Left hindlimb (tissue), 1 donor: ENCODE measurements around the gene OAT.
A peak's percentile ranks its signal among the peaks of the same experiment; 100 is the strongest.
"Not testable (repeated sequence)": the region's sequence is repeated elsewhere in the genome, so short reads cannot be mapped to it uniquely, and the experiment has no call there.

Experiments used
- DNase-seq: peaks from one replicate; pipeline ENCODE4 v3.0.0-alpha.2; 2018

Gene OAT

DNA sequence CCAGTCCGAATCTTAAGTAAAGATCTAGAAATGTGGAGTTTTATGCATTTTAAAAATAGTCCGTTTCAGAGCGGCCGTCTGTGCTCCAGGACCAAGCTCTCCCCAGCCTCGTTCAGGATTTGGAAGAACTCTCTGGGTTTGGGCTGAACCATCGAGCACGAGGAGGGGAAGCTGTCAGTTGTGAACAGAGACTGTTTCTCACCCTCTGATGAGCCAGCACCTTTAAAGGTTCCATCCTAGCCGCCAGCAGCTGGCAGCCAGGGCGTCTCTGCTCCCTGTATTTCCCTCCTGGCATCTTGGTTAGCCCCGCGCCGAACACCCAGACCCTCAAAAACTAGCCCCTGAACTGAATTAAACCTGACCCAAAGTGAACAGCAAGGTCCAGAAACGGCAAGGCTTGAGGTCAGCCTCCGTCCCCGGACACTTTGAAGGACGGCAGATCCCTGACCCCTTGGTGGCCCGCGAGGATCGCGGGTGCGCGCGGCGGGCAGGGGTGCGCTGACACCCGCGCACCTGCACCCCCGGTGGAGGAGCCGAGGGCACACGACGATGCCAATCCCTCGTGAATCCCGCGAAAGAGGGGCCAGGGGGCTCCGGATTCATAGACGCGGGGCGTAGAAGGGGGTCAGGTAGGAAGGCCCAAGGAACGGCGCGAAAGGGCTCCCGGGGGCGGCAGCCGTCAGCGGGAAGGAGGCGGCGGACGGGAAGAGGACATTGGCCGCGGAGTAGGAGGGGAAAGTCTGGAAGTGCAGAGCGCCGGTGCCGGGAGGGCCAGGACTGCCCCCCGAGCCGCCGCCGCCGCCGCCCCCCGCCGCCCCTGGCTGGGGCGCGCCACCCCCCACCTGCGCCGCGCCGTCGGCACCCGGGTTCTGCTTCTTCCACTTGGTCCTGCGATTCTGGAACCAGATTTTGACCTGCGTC lies 28.4 kb upstream of the OAT start:
- DNase-seq: no peak

- DNase-seq: not testable (repeated sequence)
Observed at GRCh38 chr10:124441694-124442093, 23.0 kb upstream of the OAT start.

GRCh38 chr10:124436191-124436638 lies 17.5 kb upstream of the OAT start:
- DNase-seq: no peak

DNA sequence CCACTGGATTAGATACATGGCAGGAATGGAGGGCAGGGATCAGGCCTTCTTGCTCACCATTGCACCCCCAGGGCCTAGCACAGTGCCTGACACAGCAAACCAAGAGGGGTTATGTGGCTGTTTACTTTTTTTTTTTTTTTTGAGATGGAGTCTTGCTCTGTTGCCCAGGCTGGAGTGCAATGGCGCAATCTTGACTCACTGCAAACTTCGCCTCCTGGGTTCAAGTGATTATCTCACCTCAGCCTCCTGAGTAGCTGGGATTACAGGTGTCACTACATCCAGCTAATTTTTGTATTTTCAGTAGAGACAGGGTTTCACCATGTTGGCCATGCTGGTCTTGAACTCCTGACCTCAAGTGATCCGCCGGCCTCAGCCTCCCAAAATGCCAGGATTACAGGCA lies 17.0 kb upstream of the OAT start:
- not testable (repeated sequence) for DNase-seq

GRCh38 chr10:124433461-124433860 lies 14.7 kb upstream of the OAT start:
- no peak for DNase-seq

DNA sequence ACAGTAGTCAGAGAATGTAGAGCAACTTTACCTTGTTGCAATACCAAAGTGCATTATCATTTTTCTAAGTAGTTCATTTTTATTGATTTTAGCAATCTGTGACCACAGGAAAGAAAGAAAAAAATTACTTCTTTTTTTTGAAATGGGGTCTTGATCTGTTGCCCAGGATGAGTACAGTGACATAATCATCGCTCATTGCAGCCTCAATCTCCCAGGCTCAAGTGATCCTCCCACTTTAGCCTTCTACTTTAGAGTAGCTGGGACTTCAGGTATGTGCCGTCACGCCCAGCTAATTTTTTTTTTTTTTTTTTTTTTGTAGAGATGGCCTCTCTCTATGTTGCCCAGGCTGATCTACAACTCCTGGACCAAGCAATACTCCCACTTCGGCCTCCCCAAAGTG lies 11.4 kb upstream of the OAT start:
- no peak for DNase-seq

DNA sequence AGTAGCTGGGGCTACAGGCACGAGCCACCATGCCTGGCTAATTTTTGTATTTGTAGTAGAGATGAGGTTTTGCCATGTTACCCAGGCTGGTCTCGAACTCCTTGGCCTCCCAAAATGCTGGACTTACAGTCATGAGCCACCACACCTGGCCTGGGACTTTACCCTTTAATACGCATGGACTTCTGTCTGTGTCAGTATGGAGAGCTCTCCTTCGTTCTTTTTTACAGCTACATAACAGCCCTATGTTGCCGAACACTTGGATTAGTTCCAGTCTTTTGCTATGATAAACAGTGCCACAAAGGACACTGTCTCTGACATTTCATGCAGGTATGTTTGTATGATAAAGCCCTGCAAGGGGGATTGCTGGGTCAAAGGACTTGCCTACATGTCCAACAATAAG lies 10.9 kb upstream of the OAT start:
- no peak for DNase-seq

GRCh38 chr10:124428207-124428777 lies 9.6 kb upstream of the OAT start:
- no peak for DNase-seq

GRCh38 chr10:124425227-124425962 lies 6.7 kb upstream of the OAT start:
- DNase-seq: no peak

GRCh38 chr10:124423813-124424212 lies 5.1 kb upstream of the OAT start:
- no peak for DNase-seq

DNA sequence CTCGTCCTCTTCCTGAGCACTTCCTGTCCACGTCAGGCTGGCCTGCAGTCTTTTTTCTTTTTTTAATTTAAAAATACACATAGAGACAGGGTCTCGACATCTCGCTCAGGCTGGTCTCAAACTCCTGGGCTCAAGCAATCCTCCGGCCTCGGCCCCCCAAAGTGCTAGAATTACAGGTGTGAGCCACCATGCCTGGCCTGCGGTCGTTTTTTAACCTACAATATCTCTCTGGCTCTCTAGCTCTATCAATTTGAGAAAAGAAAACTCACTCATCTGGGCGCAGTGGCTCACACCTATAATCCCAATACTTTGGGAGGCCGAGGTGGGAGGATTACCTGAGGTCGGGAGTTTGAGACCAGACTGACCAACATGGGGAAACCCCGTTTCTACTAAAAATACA lies 4.0 kb upstream of the OAT start:
- DNase-seq: no peak

DNA sequence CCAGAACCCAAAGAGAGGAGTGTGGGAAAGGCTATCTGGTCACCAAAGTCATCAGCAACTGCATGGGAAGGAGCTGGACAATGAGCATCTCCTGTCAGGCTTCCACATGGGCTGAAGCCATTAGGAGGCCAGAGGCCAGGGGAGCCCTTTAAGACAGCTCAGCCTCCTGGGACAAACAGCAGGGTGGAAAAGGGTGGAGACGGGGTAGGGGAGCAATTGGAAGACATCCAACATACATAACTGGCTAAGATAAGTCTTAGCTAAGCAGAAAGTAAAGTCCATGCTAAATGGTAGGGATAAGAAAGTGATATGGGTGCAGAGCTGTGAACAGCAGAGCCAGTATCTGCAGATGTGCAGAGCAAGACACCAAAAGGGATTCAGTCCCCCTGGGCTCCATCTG lies 1.5 kb upstream of the OAT start:
- DNase-seq: no peak

DNA sequence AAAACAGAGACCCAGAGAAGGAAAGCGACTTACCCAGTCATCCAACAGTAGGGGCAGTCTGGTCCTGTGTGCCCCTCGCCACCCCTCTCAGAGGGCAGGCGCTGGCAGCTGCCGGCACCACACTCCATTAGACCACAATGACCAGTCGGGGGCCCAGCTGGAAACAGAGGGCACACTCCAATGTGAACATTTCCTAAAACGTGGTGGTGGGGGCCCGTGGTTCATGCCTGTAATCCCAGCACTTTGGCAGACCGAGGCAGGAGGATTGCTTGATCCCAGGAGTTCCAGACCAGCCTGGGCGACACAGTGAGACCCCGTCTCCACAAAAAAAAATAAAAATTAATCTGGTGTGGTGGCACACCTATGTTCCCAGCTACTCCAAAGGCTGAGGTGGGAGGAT lies 912 bp upstream of the OAT start:
- no peak for DNase-seq

DNA sequence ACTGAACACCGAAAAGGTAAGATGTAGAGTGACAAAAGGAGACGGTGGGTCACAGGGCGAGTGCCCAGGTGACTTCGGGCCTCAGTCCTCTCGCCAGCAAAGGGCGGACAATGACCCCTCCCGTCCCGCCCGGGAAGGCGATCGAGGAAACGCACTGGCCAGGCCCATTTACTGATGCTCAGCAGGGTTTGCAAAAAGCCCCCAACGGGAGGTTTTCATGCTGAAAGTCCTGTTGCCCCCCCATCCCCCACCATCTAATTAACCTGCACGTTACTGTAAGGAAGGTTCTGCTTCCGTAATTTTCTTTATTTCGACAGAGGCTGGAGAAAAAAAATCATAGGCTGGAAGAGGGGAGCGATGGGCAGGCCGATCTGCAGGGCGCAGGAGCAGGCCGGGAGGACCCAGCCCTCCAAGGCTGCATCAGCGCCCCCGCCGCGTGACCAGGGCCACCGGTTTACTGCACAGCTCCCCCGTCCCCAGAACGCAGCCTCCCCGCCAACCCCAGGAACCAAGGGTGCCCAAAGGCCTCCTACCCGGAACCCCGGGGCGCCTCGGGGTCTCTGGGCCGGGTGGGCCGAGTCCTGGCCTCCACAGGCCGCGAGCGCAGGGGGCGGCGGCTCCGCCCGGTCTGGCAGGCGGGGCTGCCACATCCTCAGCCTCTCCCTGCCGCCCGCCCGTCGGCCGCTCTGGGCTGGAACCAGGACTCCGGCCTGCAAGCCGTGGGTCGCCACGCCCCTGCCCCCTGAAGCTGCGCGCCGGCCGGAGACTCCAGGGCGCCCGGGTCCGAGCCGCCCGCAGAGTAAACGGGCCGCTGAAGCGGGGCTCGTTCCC lies 613 bp downstream of the OAT start:
- peak; percentile 79 for DNase-seq

GRCh38 chr10:124416733-124417132 lies 2.0 kb downstream of the OAT start:
- no peak for DNase-seq

DNA sequence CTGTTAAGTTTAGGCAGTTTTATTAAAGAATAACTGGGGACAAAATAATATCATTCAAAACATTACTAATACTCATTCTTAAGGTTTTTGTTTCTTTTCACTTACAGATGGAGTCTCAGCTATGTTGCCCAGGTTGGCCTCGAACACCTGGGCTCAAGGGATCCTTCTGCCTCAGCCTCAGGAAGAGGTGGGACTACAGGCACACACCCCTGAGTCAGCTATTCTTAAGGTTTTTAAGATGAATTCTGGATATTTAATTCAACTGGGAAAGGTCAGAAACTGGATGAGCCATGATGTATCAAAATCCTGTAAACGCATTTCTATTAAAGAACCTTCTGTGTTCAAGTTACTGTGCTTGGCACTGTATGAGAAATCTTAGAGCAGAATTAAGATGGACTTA lies 3.5 kb downstream of the OAT start:
- DNase-seq: no peak

DNA sequence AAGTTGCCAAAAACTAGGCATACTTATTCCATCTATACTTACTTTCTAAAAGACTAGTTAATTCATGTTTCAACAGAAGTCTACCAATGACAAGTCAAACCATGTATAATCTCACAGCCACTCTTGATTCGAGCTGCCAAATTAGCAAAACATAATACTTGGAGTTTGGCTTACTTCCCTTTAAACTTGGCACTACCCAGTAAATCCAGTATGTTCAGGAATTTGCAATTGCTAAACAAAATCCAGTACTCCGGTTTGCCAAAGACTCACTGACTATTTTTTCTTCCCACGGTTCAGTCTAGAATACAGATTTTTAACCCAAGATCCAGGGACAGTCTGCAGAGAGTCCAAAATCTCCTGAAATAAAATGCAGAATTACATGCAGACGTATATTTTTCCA lies 4.6 kb downstream of the OAT start:
- DNase-seq: no peak

DNA sequence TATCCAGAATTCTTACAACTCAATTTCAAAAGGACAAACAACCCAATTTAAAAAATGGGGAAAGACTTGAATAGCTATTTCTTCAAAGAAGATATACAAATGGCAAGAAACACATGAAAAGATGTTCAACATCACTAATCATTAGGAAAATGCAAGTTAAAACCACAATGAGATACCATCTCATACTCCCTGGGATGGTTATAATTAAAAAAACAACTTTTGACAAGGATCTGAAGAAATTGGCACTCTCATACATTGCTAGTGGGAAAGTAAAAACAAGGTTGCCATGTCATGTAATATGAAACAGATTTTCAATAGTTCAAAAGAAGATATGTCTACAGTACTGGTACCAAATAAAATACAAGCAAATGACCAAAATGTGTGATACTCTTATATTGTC lies 9.0 kb downstream of the OAT start:
- DNase-seq: no peak

DNA sequence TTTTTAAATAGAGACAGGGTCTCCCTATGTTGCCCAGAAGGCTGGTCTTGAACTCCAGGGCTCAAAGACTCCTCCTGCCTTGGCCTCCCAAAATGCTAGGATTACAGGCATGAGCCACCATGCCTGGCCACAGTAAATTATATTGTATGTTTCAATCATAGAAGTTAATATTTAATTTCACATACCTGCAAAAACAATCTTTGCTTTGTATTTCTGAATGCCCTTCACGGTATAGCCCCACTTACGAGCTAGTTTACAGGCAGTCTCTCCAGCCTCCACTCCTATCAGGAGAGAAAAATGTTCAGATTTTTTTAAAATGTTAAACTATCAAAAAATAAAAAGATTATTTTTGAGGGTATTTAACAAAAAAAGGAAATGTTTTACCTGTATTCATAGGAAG lies 10.4 kb downstream of the OAT start:
- DNase-seq: no peak

DNA sequence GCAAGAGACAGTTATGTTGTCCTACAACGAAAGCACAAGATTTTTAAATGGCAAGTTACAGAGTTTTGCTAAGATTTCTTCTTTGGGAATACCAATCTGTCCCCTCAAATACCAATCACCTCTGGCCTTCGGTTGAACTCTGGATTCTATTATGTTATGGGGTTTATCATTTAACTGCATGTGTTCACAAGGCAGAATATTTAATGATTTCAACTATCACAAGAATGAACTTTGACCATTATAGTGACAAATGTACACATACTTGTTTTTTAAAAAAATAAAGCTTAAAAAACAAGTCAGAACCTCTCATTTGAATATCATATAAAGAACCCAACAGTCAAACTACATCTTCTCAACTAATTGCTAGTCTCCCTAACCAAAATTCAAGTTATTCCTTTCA lies 11.3 kb downstream of the OAT start:
- no peak for DNase-seq

DNA sequence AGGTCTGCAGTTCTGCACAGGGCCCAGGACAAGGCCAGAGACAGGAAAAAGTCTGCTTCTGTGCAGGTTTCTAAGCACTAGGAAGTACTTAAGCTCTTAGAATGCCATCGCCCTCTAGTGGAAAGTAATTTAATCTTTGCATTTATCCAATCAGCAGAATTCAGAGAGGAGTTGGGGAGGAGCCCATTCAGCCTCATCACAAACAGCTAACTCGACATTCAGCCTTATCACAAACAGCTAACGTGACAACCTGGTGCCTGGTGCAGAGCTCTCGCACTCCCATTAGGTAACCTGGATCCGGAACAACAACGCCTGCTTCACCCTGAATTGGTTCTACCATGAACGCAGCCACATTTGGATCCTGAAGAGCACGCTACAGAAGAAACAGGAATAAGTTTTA lies 15.2 kb downstream of the OAT start:
- DNase-seq: no peak

- no peak for DNase-seq
Observed at GRCh38 chr10:124402273-124402672, 16.4 kb downstream of the OAT start.

- no peak for DNase-seq
Observed at GRCh38 chr10:124401633-124402032, 17.1 kb downstream of the OAT start.
